Stimulated activated naive B cell treated with anti-CD40 and anti-IgM and Interleukin-4, amounts not matched to agents 10 μg/mL and 1 μg/mL and 100 μg/mL, for 72 hours (primary cell): ENCODE results near the gene PCBP1.
"Not testable (repeated sequence)": the region's sequence is repeated elsewhere in the genome, so short reads cannot be mapped to it uniquely, and the experiment has no call there.

Source experiments
- ATAC-seq, 2 donors: fragments of 150-1000 bp; cut with Tn5 transposase; replicated peaks; 2 replicates each; pipeline ENCODE4 v1.10.0; 2021; ENCODE audit warnings: moderate library complexity in 1 of 2
- DNase-seq: peaks from one replicate; pipeline ENCODE4 v3.0.0; 2021
- H3K27ac Mint-ChIP-seq: one replicate; pipeline ENCODE4 v1.8.0; 2022; ENCODE audit warnings: mild to moderate bottlenecking, mixed read lengths
- H3K27me3 Mint-ChIP-seq, 2 donors: one replicate each; pipeline ENCODE4 v1.8.0; 2022; ENCODE audit warnings: mixed read lengths in 2 of 2
- H3K36me3 Mint-ChIP-seq, 2 donors: one replicate each; pipeline ENCODE4 v1.8.0; 2022; ENCODE audit warnings: mixed read lengths in 2 of 2, mild to moderate bottlenecking in 1 of 2
- H3K4me1 Mint-ChIP-seq, 2 donors: one replicate each; pipeline ENCODE4 v1.8.0; 2022; ENCODE audit warnings: mixed read lengths in 2 of 2, mild to moderate bottlenecking in 1 of 2
- H3K4me3 Mint-ChIP-seq, 2 donors: one replicate each; pipeline ENCODE4 v1.8.0; 2022; ENCODE audit warnings: mild to moderate bottlenecking in 2 of 2, mixed read lengths in 2 of 2, moderate library complexity in 1 of 2
- H3K9me3 Mint-ChIP-seq, 2 donors: one replicate each; pipeline ENCODE4 v1.8.0; 2022; ENCODE audit warnings: mixed read lengths in 2 of 2, mild to moderate bottlenecking in 1 of 2

Gene PCBP1

GRCh38 chr2:70098032-70098431, 10.8 kb downstream of the PCBP1 start:
- DNase-seq (no peak), ATAC-seq (no peak)
- peaks cover 4% of the 10 kb centered on the region in 2 donors for H3K9me3 Mint-ChIP-seq
- no peaks in the 10 kb centered on the region for H3K27me3 Mint-ChIP-seq
- H3K36me3 Mint-ChIP-seq = peaks cover 21% of the 10 kb centered on the region in 2 donors
- H3K4me3 Mint-ChIP-seq = no peak overlapping the region
- H3K4me1 Mint-ChIP-seq = peaks cover 31 to 64% of the 10 kb centered on the region in 2 donors
- peak overlapping the region; percentile 63 for H3K27ac Mint-ChIP-seq

GRCh38 chr2:70099270-70099669, 12.0 kb downstream of the PCBP1 start:
- peaks cover 31 to 62% of the 10 kb centered on the region in 2 donors for H3K4me1 Mint-ChIP-seq
- no peak overlapping the region for H3K4me3 Mint-ChIP-seq
- peaks cover 0 to 4% of the 10 kb centered on the region in 2 donors for H3K9me3 Mint-ChIP-seq
- ATAC-seq (no peak), DNase-seq (no peak)
- H3K27me3 Mint-ChIP-seq = no peaks in the 10 kb centered on the region
- peaks cover 12% of the 10 kb centered on the region in 2 donors for H3K36me3 Mint-ChIP-seq
- H3K27ac Mint-ChIP-seq = peak overlapping the region; percentile 51

GRCh38 chr2:70101174-70101573, 13.9 kb downstream of the PCBP1 start:
- Mint-ChIP-seq H3K27ac (no peak overlapping the region), H3K4me1 (peaks cover 22 to 51% of the 10 kb centered on the region in 2 donors), H3K27me3 (no peaks in the 10 kb centered on the region), H3K4me3 (no peak overlapping the region), H3K36me3 (peaks cover 4% of the 10 kb centered on the region in 2 donors), H3K9me3 (peaks cover 0 to 4% of the 10 kb centered on the region in 2 donors)
- ATAC-seq (no peak), DNase-seq (no peak)

- not testable (repeated sequence) for H3K27me3 Mint-ChIP-seq, H3K36me3 Mint-ChIP-seq, H3K4me3 Mint-ChIP-seq, ATAC-seq, H3K9me3 Mint-ChIP-seq, DNase-seq, H3K27ac Mint-ChIP-seq
- peaks cover 22 to 49% of the 10 kb centered on the region in 2 donors for H3K4me1 Mint-ChIP-seq
Measured at GRCh38 chr2:70101686-70102085, 14.4 kb downstream of the PCBP1 start.

GRCh38 chr2:70102323-70102905, 15.1 kb downstream of the PCBP1 start:
- not testable (repeated sequence) for H3K36me3 Mint-ChIP-seq, H3K9me3 Mint-ChIP-seq, H3K27me3 Mint-ChIP-seq, H3K4me3 Mint-ChIP-seq, ATAC-seq, DNase-seq
- Mint-ChIP-seq H3K27ac (peak overlapping the region; percentile 62), H3K4me1 (peaks cover 27 to 56% of the 10 kb centered on the region in 2 donors)

GRCh38 chr2:70103531-70104061, 16.3 kb downstream of the PCBP1 start:
- DNase-seq (no peak), ATAC-seq (peak; percentile 45 to 59)
- no peaks in the 10 kb centered on the region for H3K27me3 Mint-ChIP-seq
- peaks cover 4% of the 10 kb centered on the region in 2 donors for H3K36me3 Mint-ChIP-seq
- peak overlapping the region; percentile 70 to 77 for H3K4me3 Mint-ChIP-seq
- H3K4me1 Mint-ChIP-seq = peaks cover 36 to 59% of the 10 kb centered on the region in 2 donors
- H3K9me3 Mint-ChIP-seq = peaks cover 0 to 4% of the 10 kb centered on the region in 2 donors
- H3K27ac Mint-ChIP-seq = peak overlapping the region; percentile 95

GRCh38 chr2:70104231-70105111, 17.2 kb downstream of the PCBP1 start:
- peaks cover 4% of the 10 kb centered on the region in 2 donors for H3K36me3 Mint-ChIP-seq
- peaks cover 35 to 57% of the 10 kb centered on the region in 2 donors for H3K4me1 Mint-ChIP-seq
- no peaks in the 10 kb centered on the region for H3K27me3 Mint-ChIP-seq
- peak overlapping the region; percentile 95 for H3K27ac Mint-ChIP-seq
- H3K4me3 Mint-ChIP-seq = peak overlapping the region; percentile 70 to 77
- peaks cover 0 to 4% of the 10 kb centered on the region in 2 donors for H3K9me3 Mint-ChIP-seq
- DNase-seq = no peak
- no peak for ATAC-seq

- H3K4me1 Mint-ChIP-seq = peaks cover 36 to 63% of the 10 kb centered on the region in 2 donors
- H3K4me3 Mint-ChIP-seq, H3K9me3 Mint-ChIP-seq, DNase-seq, H3K27me3 Mint-ChIP-seq, ATAC-seq, H3K36me3 Mint-ChIP-seq, H3K27ac Mint-ChIP-seq: not testable (repeated sequence)
Measured at GRCh38 chr2:70106138-70106537, 18.9 kb downstream of the PCBP1 start.

- not testable (repeated sequence) for ATAC-seq, H3K9me3 Mint-ChIP-seq, H3K27me3 Mint-ChIP-seq, H3K36me3 Mint-ChIP-seq, H3K4me3 Mint-ChIP-seq, H3K27ac Mint-ChIP-seq, DNase-seq
- H3K4me1 Mint-ChIP-seq = peaks cover 28 to 50% of the 10 kb centered on the region in 2 donors
Measured at GRCh38 chr2:70110397-70110796, 23.1 kb downstream of the PCBP1 start.

GRCh38 chr2:70111752-70112591, 24.7 kb downstream of the PCBP1 start:
- ATAC-seq (no peak), DNase-seq (no peak)
- no peak overlapping the region for H3K4me3 Mint-ChIP-seq
- peak overlapping the region; percentile 14 for H3K27ac Mint-ChIP-seq
- no peaks in the 10 kb centered on the region for H3K9me3 Mint-ChIP-seq
- peaks cover 38 to 62% of the 10 kb centered on the region in 2 donors for H3K4me1 Mint-ChIP-seq
- no peaks in the 10 kb centered on the region for H3K36me3 Mint-ChIP-seq
- H3K27me3 Mint-ChIP-seq = no peaks in the 10 kb centered on the region

GRCh38 chr2:70113359-70114070, 26.2 kb downstream of the PCBP1 start:
- no peaks in the 10 kb centered on the region for H3K27me3 Mint-ChIP-seq
- ATAC-seq (no peak), DNase-seq (no peak)
- H3K9me3 Mint-ChIP-seq = no peaks in the 10 kb centered on the region
- H3K4me3 Mint-ChIP-seq = no peak overlapping the region
- peaks cover 30 to 54% of the 10 kb centered on the region in 2 donors for H3K4me1 Mint-ChIP-seq
- H3K36me3 Mint-ChIP-seq = no peaks in the 10 kb centered on the region
- no peak overlapping the region for H3K27ac Mint-ChIP-seq

GRCh38 chr2:70115646-70116442, 28.6 kb downstream of the PCBP1 start:
- Mint-ChIP-seq H3K9me3 (peaks cover 0 to 10% of the 10 kb centered on the region in 2 donors), H3K36me3 (peaks cover 4 to 10% of the 10 kb centered on the region in 2 donors), H3K27me3 (no peaks in the 10 kb centered on the region), H3K4me1 (peaks cover 36 to 60% of the 10 kb centered on the region in 2 donors), H3K4me3 (peak overlapping the region; percentile 23 to 60), H3K27ac (peak overlapping the region; percentile 87)
- DNase-seq = no peak
- ATAC-seq = peak; percentile 60 to 79
